Loucy (cell line): ENCODE results near the gene ATG10.

Experiments
- H2AFZ ChIP-seq: fragments of 200-600 bp; sonication (generic); 2 replicates; pipeline ENCODE4 v1.6.0; 2016; ENCODE audit warnings: antibody characterized with exemption, mild to moderate bottlenecking, low read length, moderate library complexity
- H3F3A ChIP-seq: fragments of 200-600 bp; 2 replicates; pipeline ENCODE4 v1.6.0; 2016; ENCODE audit warnings: antibody characterized with exemption, low read depth, mild to moderate bottlenecking
- H3K27me3 ChIP-seq: fragments of 200-600 bp; sonication (generic); 2 replicates; pipeline ENCODE4 v1.6.1; 2014; ENCODE audit warnings: low read length, mild to moderate bottlenecking; ENCODE audit not compliant: insufficient read depth, poor library complexity, severe bottlenecking
- H3K36me3 ChIP-seq: fragments of 200-600 bp; sonication (generic); 2 replicates; pipeline ENCODE4 v1.6.1; 2016; ENCODE audit warnings: low read length; ENCODE audit not compliant: insufficient read depth
- H3K4me1 ChIP-seq: fragments of 200-600 bp; sonication (generic); 2 replicates; pipeline ENCODE4 v1.5.1; 2014; ENCODE audit warnings: low read length, mild to moderate bottlenecking; ENCODE audit not compliant: insufficient read depth, poor library complexity, severe bottlenecking
- H3K4me2 ChIP-seq: fragments of 200-600 bp; sonication (generic); 2 replicates; pipeline ENCODE4 v1.6.0; 2014; ENCODE audit warnings: antibody characterized with exemption, low read length, low read depth, mild to moderate bottlenecking; ENCODE audit not compliant: poor library complexity, severe bottlenecking
- H3K4me3 ChIP-seq: fragments of 200-600 bp; sonication (generic); 2 replicates; pipeline ENCODE4 v1.5.1; 2014; ENCODE audit warnings: low read length, mild to moderate bottlenecking, mixed read lengths; ENCODE audit not compliant: poor library complexity, severe bottlenecking
- H3K79me2 ChIP-seq: fragments of 200-600 bp; sonication (generic); 2 replicates; pipeline ENCODE4 v1.6.1; 2014; ENCODE audit warnings: low read length; ENCODE audit not compliant: insufficient read depth
- H3K9ac ChIP-seq: fragments of 200-600 bp; sonication (generic); 2 replicates; pipeline ENCODE4 v1.6.0; 2014; ENCODE audit warnings: mild to moderate bottlenecking, low read depth, low read length, moderate library complexity; ENCODE audit not compliant: poor library complexity, severe bottlenecking
- H3K9me2 ChIP-seq: fragments of 200-600 bp; sonication (generic); replicated peaks from 2 replicates; pipeline ENCODE4 v1.6.1; 2016; ENCODE audit warnings: low read depth, low read length, mixed read lengths
- H3K9me3 ChIP-seq: fragments of 200-600 bp; sonication (generic); 2 replicates; pipeline ENCODE4 v1.6.1; 2014; ENCODE audit warnings: mild to moderate bottlenecking, antibody characterized with exemption, low read length, low read depth; ENCODE audit not compliant: insufficient read depth
- H4K20me1 ChIP-seq: fragments of 200-600 bp; sonication (generic); 2 replicates; pipeline ENCODE4 v1.6.0; 2014; ENCODE audit warnings: antibody characterized with exemption, low read length, mild to moderate bottlenecking; ENCODE audit not compliant: insufficient read depth, poor library complexity, severe bottlenecking
- CTCF ChIP-seq: fragments of 200-600 bp; sonication (generic); conservative IDR thresholded peaks from 2 replicates; pipeline ENCODE4 v1.5.1; 2014; ENCODE audit warnings: mild to moderate bottlenecking, antibody characterized with exemption, low read length
- EZH2phosphoT487 ChIP-seq: fragments of 200-600 bp; IDR thresholded peaks from 2 replicates; pipeline ENCODE4 v1.6.1; 2018; ENCODE audit warnings: antibody characterized with exemption, mild to moderate bottlenecking, moderate library complexity, borderline replicate concordance

ATG10 gene

DNA sequence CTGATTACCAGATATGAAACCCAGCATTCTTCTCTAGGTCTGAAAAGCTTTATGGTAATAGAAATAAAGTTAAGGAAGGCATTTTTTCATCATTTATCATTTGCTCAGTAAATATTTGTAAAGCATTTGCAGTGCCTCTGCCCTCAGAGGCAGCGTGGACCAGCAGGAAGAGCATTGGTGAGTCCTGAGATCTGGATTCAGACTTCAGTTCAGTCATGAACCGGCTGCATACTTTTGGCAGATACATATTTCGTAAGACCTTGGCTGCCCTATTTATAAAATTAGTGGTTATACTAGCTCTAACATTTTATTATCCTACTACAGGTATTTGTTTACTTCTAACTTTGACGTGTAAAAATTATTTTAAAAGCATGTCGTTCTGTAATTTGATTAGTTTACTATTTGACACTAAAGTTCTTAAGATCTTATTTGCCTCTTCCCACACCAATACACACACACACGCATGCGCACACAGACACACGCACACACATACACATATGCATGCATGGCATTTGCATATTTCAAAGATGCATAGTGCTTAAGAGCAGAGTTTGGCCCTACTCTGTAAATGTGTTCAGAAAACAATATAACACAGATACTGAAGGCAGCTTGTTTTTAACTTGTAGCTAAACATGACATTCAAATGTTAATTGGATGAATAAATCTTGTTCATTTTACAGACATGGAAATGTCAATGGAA lies 204.4 kb downstream of the ATG10 start:
- no peaks in the 10 kb centered on the region for H3K27me3 ChIP-seq
- no peak overlapping the region for H2AFZ ChIP-seq
- H3K4me1 ChIP-seq = peaks cover 7% of the 10 kb centered on the region
- no peaks in the 10 kb centered on the region for H3K79me2 ChIP-seq
- no peaks in the 10 kb centered on the region for H4K20me1 ChIP-seq
- H3K9ac ChIP-seq = no peak overlapping the region
- H3F3A ChIP-seq = no peaks in the 10 kb centered on the region
- no peaks in the 10 kb centered on the region for H3K9me2 ChIP-seq
- no peaks in the 10 kb centered on the region for H3K9me3 ChIP-seq
- no peak overlapping the region for H3K4me2 ChIP-seq
- H3K4me3 ChIP-seq = no peak overlapping the region
- TF ChIP-seq EZH2phosphoT487 = no peak
- no peak for TF ChIP-seq CTCF
- H3K36me3 ChIP-seq = no peaks in the 10 kb centered on the region

DNA sequence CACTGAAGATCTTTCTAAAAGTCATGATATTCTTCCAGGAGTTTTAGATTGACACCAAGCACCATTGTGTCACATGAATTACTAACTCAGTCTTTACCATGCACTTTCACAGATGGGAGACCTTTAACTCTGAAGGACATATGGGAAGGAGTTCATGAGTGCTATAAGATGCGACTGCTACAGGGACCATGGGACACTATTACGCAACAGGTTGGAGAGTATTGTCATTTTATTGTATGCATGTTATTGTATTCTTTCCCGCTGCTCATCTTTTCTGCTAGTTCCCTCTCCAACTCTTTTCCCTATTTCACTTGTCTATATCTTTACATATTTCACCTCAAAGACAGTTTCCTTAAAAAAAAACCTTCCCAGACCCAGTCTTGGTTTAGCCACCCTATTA lies 206.6 kb downstream of the ATG10 start:
- H2AFZ ChIP-seq = no peak overlapping the region
- no peaks in the 10 kb centered on the region for H3F3A ChIP-seq
- H3K9ac ChIP-seq = no peak overlapping the region
- H4K20me1 ChIP-seq = no peaks in the 10 kb centered on the region
- no peaks in the 10 kb centered on the region for H3K79me2 ChIP-seq
- H3K4me1 ChIP-seq = peaks cover 7% of the 10 kb centered on the region
- TF ChIP-seq EZH2phosphoT487 (no peak), CTCF (no peak)
- H3K9me3 ChIP-seq = no peaks in the 10 kb centered on the region
- H3K4me3 ChIP-seq = no peak overlapping the region
- no peak overlapping the region for H3K4me2 ChIP-seq
- H3K9me2 ChIP-seq = no peaks in the 10 kb centered on the region
- H3K27me3 ChIP-seq = no peaks in the 10 kb centered on the region
- H3K36me3 ChIP-seq = no peaks in the 10 kb centered on the region

DNA sequence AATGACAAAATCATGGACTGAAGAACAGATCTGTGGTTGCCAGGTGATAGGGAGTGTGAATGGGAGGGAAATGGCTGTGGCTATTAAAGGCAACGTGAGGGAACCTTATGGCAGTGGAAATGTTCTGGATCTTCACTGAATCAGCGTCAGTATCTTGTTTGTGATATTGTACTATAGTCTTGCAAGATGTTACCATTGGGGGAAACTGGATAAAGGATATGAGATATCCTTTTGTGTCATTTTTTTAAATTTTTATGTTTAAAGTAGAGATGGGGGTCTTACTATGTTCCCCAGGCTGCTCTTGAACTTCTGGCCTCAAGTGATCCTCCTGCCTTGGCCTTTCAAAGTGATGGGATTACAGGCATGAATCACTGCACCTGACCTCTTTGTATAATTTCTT lies 210.8 kb downstream of the ATG10 start:
- Histone ChIP-seq H3K4me3 (no peak overlapping the region), H3K9me2 (no peaks in the 10 kb centered on the region), H3K36me3 (no peaks in the 10 kb centered on the region), H3K27me3 (no peaks in the 10 kb centered on the region), H3K4me1 (peaks cover 9% of the 10 kb centered on the region), H3K9ac (no peak overlapping the region), H2AFZ (no peak overlapping the region), H4K20me1 (no peaks in the 10 kb centered on the region), H3K4me2 (no peak overlapping the region), H3F3A (no peaks in the 10 kb centered on the region), H3K79me2 (no peaks in the 10 kb centered on the region), H3K9me3 (no peaks in the 10 kb centered on the region)
- TF ChIP-seq EZH2phosphoT487 = no peak

- Histone ChIP-seq H3K4me2 (no peak overlapping the region), H3K36me3 (no peaks in the 10 kb centered on the region), H4K20me1 (no peaks in the 10 kb centered on the region), H2AFZ (no peak overlapping the region), H3K9ac (no peak overlapping the region), H3K4me1 (peaks cover 9% of the 10 kb centered on the region), H3K9me3 (no peaks in the 10 kb centered on the region), H3K79me2 (no peaks in the 10 kb centered on the region), H3K9me2 (no peaks in the 10 kb centered on the region), H3F3A (no peaks in the 10 kb centered on the region), H3K4me3 (no peak overlapping the region), H3K27me3 (no peaks in the 10 kb centered on the region)
- no peak for TF ChIP-seq CTCF
- no peak for TF ChIP-seq EZH2phosphoT487
Observed at GRCh38 chr5:82183828-82184227, 212.0 kb downstream of the ATG10 start.
